NT2/D1 (cell line): ENCODE data around the gene LRCH1.

Source experiments
- SUZ12 ChIP-seq: IDR thresholded peaks from 2 replicates; pipeline ENCODE4 v1.6.1; 2011; ENCODE audit not compliant: insufficient read length, insufficient read depth; ENCODE audit errors: extremely low read depth
- ZNF274 ChIP-seq: IDR thresholded peaks from 2 replicates; pipeline ENCODE4 v1.6.1; 2011; ENCODE audit warnings: mild to moderate bottlenecking, low read depth, low read length

DNA sequence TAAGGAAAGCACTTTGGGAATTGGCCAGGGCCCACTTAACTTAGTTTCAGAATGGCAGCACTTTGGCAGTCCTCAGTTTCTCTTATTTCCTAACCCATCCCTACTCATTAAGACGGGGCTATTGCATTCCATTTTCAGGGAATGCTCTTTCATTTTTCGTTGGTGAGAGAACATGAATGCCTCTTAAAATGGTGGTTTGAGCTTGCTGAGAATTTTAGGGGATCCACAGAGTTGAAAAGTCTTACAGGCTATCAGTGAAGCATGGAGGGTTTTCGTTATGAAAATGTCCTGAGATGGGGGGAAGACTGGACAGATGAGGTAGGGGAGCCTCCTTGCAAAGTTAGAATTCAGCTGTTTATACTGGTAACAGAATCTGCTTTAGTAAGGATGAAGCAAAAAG is 71.4 kb downstream of the LRCH1 start:
- TF ChIP-seq SUZ12 (no peak), ZNF274 (no peak)
